ENCODE measurements around the gene EDA. TPM values are rescaled to one million over a fixed set of nuclear protein-coding genes. Genes with fewer than 3 reads are reported as not detected.
"Not testable (repeated sequence)": the region's sequence is repeated elsewhere in the genome, so short reads cannot be mapped to it uniquely, and the experiment has no call there.

EDA gene
- total and polyA plus RNA-seq, 8 donors, result 1.7 to 5.1 (median 3.6) TPM

- Histone ChIP-seq H3K27me3 (no peaks in the 10 kb centered on the region), H3K36me3 (no peaks in the 10 kb centered on the region), H3K4me3 (no peak overlapping the region), H3K9me3 (no peaks in the 10 kb centered on the region), H3K4me1 (no peaks in the 10 kb centered on the region), H3K27ac (no peak overlapping the region)
- no peak for FAIRE-seq
- TF ChIP-seq CTCF (IDR thresholded peaks at IDR 0.05), result no peak
- intact Hi-C loops (cut with DNase I), result no loop called here
- DNase-seq, result no peak
- no peak for ATAC-seq
These were observed 380.2 kb downstream of the EDA start for GRCh38 chrX:69996113-69996468.

GRCh38 chrX:69998299-69998698 is 382.4 kb downstream of the EDA start:
- H3K4me3 ChIP-seq; H3K27me3 ChIP-seq; H3K9me3 ChIP-seq; DNase-seq; H3K36me3 ChIP-seq; H3K27ac ChIP-seq; ATAC-seq; H3K4me1 ChIP-seq; FAIRE-seq; intact Hi-C loops (cut with DNase I): not testable (repeated sequence)

- H3K27ac ChIP-seq, result no peak overlapping the region
- 63 to 87% methylated on average over 2 of the region's 2 CpGs for WGBS, 2 donors
- no peaks in the 10 kb centered on the region for H3K36me3 ChIP-seq
- ATAC-seq, result no peak
- no peaks in the 10 kb centered on the region for H3K4me1 ChIP-seq
- intact Hi-C loops (cut with DNase I), result no loop called here
- H3K27me3 ChIP-seq, result peaks cover 0 to 4% (median 0%) of the 10 kb centered on the region in 4 donors
- DNase-seq, result no peak
- no peak for FAIRE-seq
- TF ChIP-seq CTCF (IDR thresholded peaks at IDR 0.05), result no peak
- H3K4me3 ChIP-seq, result no peak overlapping the region
- H3K9me3 ChIP-seq, result no peaks in the 10 kb centered on the region
These were observed 385.4 kb downstream of the EDA start for GRCh38 chrX:70001269-70001668.

GRCh38 chrX:70001708-70002341 is 385.9 kb downstream of the EDA start:
- Histone ChIP-seq H3K27ac (no peak overlapping the region), H3K9me3 (no peaks in the 10 kb centered on the region), H3K27me3 (peaks cover 0 to 4% (median 0%) of the 10 kb centered on the region in 4 donors), H3K36me3 (no peaks in the 10 kb centered on the region), H3K4me1 (no peaks in the 10 kb centered on the region), H3K4me3 (no peak overlapping the region)
- intact Hi-C loops (cut with DNase I), result no loop called here
- no peak for ATAC-seq
- DNase-seq, result no peak
- TF ChIP-seq CTCF (IDR thresholded peaks at IDR 0.05), result no peak
- whole genome bisulfite sequencing, 2 donors, result 79 to 90% methylated on average over 3 of the region's 3 CpGs
- FAIRE-seq, result no peak

GRCh38 chrX:70007946-70008345 is 392.0 kb downstream of the EDA start:
- TF ChIP-seq CTCF (IDR thresholded peaks at IDR 0.05), result no peak
- DNase-seq (no peak), FAIRE-seq (no peak), ATAC-seq (no peak)
- H3K4me1 ChIP-seq, result no peaks in the 10 kb centered on the region
- peaks cover 0 to 11% (median 0%) of the 10 kb centered on the region in 4 donors for H3K27me3 ChIP-seq
- H3K27ac ChIP-seq, result no peak overlapping the region
- no peaks in the 10 kb centered on the region for H3K36me3 ChIP-seq
- H3K4me3 ChIP-seq, result no peak overlapping the region
- no peaks in the 10 kb centered on the region for H3K9me3 ChIP-seq
- intact Hi-C loops (cut with DNase I), result no loop called here
